Ovary (tissue), 3 donors: ENCODE measurements around the gene DGKI.

Experiments used
- EP300 ChIP-seq: sonication (generic); formaldehyde crosslinking; IDR thresholded peaks from one replicate; pipeline ENCODE4 v1.6.1; 2017; ENCODE audit warnings: antibody characterized with exemption
- POLR2A ChIP-seq: fragments of 450-650 bp; IDR thresholded peaks from one replicate; pipeline ENCODE4 v1.6.1; 2017; ENCODE audit warnings: antibody characterized with exemption, mild to moderate bottlenecking, moderate library complexity
- TF ChIP-seq, protein P1 (sequence below), 3 donors: fragments of 450-650 bp in 2 of 3; fragments of 200-600 bp in 1 of 3; IDR thresholded peaks; one replicate each; pipeline versions ENCODE4 v1.5.1 to v1.8.0; 2016 to 2022; ENCODE audit warnings: antibody characterized with exemption in 3 of 3, mild to moderate bottlenecking in 1 of 3
- donor health status: DM: no; HTN: no; CAD: no.

- TF ChIP-seq POLR2A (no peak), EP300 (no peak)
- TF ChIP-seq, protein P1, sequence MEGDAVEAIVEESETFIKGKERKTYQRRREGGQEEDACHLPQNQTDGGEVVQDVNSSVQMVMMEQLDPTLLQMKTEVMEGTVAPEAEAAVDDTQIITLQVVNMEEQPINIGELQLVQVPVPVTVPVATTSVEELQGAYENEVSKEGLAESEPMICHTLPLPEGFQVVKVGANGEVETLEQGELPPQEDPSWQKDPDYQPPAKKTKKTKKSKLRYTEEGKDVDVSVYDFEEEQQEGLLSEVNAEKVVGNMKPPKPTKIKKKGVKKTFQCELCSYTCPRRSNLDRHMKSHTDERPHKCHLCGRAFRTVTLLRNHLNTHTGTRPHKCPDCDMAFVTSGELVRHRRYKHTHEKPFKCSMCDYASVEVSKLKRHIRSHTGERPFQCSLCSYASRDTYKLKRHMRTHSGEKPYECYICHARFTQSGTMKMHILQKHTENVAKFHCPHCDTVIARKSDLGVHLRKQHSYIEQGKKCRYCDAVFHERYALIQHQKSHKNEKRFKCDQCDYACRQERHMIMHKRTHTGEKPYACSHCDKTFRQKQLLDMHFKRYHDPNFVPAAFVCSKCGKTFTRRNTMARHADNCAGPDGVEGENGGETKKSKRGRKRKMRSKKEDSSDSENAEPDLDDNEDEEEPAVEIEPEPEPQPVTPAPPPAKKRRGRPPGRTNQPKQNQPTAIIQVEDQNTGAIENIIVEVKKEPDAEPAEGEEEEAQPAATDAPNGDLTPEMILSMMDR (IDR thresholded peaks at IDR 0.05), result no peak
Measured at GRCh38 chr7:137818036-137818435, 28.7 kb downstream of the DGKI start.
